Activated T-cell treated with anti-CD3 and anti-CD28 coated beads, Interleukin-2, amount 50 U/mL, for 1 hour (primary cell): ENCODE data around the gene TCERG1L.

Experiments
- DNase-seq: peaks from one replicate; pipeline ENCODE4 v3.0.0-alpha.2; 2020

TCERG1L gene

DNA sequence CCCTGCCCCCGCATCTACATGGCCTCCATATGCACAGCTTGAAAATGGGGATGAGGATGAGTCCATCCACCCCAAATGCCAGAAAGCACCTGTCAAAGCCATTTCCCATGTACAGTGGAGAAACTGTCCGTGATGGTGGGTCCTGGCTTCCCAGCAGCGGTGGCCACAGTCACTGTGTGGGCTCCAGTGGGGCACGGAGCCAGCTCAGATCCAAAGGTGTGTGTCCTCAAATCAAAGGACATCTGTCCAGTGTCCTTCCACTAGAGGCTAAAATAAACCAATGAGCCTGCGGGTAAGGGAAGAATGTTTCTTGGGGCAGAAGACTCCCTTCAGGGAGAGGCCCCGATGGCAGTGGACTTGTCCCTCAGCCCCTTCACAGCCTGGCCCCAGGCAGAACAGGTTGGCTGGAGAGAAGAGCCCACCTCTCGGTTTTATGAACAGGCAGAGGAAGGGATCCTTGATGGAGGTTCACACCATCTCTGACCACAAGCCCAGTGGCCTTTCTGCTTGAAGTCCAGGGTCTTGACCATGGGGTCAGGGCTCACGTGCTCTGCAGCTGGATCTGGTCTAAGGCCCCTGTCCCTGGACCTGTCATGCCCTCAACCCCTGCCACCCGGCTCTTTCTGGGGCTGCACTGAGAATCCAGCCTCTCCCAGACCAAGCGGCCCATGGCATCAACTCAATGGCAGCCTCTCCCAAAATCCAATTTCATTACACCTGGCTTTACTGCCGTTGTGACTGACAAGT, 106.9 kb downstream of the TCERG1L start:
- DNase-seq, result no peak

GRCh38 chr10:131203456-131204357, 107.8 kb downstream of the TCERG1L start:
- DNase-seq, result no peak

GRCh38 chr10:131202990-131203389, 108.5 kb downstream of the TCERG1L start:
- DNase-seq, result no peak

DNA sequence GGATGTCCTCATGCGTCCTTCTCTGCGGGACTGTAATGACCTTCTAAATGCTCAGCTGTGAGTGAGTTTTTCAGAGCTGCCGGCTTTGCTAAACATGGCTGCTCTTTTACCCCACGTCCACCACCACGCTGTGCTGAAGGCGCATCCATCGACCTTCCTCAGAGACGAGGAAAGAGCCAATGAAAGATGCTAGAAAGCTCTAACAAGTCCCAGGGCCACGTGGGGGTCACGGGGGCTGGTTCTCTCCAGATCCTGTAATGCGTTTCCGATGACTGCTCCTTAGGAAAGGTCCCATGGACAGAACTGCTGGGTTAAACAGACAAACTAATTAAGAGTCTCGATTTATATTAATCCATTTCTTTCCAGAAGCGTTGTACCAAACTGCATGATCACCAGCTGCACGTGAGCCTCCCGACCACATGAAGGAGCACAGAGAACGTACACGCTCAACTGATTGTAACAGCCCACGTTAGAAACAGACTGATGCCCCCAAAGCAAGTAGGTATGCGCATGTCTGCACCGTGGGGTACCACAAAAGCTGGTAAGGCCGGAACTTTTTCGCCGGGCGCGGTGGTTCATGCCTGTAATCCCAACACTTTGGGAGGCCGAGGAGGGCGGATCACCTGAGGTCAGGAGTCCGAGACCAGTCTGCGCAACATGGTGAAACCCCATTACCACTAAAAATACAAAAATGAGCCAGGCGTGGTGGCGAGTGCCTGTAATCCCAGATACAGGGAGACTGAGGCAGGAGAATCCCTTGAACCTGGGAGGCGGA, 109.6 kb downstream of the TCERG1L start:
- DNase-seq, result no peak

DNA sequence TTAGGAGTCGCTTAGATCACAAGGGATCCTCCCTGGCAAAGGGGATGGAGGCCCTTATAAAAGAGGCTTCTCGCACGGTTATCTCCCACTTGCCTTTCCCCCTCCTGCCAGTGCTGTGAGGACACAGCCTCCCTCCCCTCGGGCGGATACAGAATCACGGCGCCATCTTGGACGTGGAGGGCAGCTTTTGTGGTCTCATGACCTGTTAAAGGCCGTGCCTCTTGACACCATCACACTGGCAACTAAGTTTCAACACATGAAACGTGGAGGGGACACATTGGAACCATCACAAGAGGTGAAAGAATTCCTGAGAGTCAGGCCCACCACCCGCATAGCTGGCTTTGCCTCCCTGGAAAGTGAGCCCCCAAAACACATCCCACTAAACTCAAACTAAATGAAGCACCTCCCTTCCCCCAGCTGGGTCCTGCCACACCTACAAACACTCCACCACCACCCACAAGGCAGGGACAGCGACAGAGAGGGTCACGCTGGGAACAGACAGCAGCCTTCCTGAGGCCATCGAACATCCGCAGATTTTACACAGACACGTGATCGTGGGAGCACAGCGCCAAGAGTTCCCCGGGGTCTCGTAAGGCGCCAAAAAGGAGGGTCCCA, 110.6 kb downstream of the TCERG1L start:
- no peak for DNase-seq

DNA sequence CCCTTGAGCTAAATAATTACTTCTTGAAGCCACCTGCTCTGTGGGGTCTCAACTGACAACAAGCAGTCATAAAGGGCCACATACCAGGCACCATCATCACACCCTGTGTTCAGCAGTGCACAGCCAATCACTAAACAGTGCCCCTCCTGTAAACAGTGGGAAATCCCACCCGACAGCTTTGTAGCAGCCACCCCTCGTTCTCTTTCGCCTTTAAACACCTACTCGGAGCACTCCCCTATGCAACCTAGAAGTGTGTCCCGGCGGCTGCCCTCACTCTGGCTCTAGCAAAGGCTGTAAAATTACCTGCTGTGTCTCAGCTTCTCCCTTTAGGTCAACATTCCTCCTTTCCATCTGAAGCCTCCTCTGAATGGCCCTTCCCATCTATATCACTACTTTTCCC, 111.9 kb downstream of the TCERG1L start:
- no peak for DNase-seq

DNA sequence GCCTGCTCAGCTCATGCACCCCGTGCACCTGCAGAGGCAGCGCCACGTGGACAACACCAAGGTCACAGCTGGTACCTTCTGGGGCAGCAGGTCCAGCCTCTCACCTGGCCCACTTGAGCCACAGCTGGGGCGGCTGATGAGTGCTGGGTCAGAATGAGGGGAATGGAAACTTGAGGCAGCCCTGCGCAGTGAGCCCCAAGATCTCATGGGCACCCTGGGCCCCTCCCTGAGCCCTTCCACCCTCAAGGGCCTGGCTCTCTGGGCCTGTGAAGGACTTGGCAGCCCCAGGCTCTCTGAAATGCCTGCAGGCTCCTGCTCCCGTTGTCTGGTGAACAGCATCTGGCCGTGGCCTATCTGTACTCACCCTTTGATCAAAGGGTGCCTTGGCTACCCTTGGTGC, 112.7 kb downstream of the TCERG1L start:
- DNase-seq, result no peak

- DNase-seq, result no peak
These were observed 113.1 kb downstream of the TCERG1L start for GRCh38 chr10:131198401-131198800.

GRCh38 chr10:131196176-131196885, 115.2 kb downstream of the TCERG1L start:
- no peak for DNase-seq

- no peak for DNase-seq
These were observed 115.9 kb downstream of the TCERG1L start for GRCh38 chr10:131195558-131196159.

DNA sequence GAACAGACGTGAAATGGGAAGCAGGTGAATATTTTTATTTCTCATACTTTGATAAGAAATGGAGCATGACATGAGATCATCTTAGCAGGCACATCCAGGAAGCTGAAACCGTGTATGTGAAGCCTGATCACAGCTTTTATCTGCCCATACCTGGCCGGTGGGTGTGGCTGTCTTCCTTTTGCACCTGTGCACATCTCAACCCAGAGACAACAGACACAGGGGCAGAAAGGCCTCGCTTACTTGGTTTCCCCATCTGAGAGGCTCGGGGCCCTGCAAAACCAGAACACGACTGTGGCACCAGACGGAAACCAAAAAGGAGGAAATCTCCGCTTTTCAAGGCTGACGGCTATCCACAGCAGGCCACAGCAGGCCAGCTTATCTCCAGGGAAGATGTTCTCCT, 116.4 kb downstream of the TCERG1L start:
- no peak for DNase-seq

DNA sequence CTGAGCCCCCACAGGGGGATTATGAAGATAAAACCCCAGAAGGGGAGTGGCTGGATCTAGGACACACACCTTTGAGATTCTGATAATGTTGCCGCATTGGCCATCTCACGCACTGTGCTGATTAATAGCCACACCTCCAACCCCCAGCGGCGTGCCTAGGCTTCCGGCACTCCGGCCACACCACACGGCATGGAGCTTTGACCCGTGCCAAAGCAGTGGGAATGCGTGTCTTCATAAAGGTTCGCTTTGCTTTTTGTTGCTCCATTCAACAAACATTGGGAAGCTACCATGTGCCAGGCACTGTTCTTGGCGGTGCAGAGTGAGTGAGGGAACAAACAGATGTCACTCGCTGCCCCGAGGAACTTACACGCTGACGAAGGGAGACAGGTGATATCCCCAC, 117.6 kb downstream of the TCERG1L start:
- no peak for DNase-seq

- DNase-seq, result no peak
These were observed 123.0 kb downstream of the TCERG1L start for GRCh38 chr10:131188494-131188893.

- DNase-seq, result no peak
These were observed 123.6 kb downstream of the TCERG1L start for GRCh38 chr10:131187926-131188325.

GRCh38 chr10:131187274-131187673, 124.2 kb downstream of the TCERG1L start:
- no peak for DNase-seq

GRCh38 chr10:131186547-131187253, 124.8 kb downstream of the TCERG1L start:
- no peak for DNase-seq

GRCh38 chr10:131184503-131184902, 127.0 kb downstream of the TCERG1L start:
- DNase-seq, result no peak

- DNase-seq, result no peak
These were observed 127.9 kb downstream of the TCERG1L start for GRCh38 chr10:131183546-131184045.

DNA sequence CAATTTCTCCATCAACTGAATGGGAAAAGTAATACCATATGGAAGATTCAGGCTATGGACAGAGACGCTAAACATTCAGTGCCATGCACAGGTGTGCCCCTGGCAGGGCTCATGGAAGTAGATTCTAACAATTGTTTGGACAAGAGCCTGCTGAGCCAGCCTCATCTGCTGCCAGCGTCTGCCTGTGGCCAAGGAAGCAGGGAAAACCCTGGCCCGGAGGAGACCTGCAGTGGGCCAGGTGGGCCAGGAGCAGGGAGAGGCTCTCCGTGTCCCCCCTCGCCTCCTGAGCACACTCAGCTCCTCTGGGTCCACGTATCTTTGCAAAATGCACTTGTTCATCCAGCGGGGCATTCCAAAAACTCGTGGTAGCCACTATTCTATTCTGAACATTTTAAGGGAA, 130.1 kb downstream of the TCERG1L start:
- DNase-seq, result no peak

GRCh38 chr10:131180740-131181415, 130.6 kb downstream of the TCERG1L start:
- DNase-seq, result no peak
